Measurements from ENCODE around the gene RAI2. TPM values are rescaled to one million over a fixed set of nuclear protein-coding genes. Genes with fewer than 3 reads are reported as not detected.

Gene RAI2
- 1 to 10 TPM; 4.9 to 8.6 TPM for total RNA-seq

DNA sequence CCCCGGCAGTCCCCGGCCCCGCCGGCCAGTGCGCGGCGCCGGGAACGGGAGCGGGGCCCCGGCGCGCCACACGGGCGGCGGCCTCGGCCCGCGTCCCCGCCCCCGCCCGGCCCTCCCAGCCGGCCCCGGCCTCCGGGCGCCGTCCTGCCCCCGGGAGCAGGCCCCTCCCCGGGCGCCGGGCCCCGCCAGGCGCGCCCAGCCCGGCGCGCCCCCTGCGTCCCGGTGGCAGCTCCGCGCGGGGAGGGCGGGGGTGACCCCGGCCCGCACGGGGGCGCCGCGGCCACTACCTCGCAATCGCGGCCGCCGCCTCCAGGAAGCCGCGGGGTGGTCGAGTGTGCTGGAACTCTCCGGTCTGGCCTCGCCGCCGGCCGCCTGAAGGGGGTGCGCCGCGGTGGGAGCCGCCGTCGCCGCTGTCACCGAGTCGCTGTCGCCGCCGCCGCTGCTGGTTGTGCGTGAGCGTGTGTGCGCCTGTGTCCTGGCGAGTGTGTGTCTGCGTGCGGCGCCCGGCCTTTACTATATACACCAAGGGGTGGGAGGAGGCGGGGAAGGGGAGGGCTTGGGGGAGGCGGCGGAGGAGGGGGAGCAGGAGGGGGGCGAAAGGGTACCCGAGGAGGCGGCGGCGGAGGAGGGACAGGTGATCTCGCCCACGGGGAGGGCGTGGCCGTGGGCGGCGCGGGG is at the start of gene RAI2:
Gene RAI2, minus strand, starts transcription at position 488 of the 678 bp plus-strand sequence. CDS start 59,288 bp downstream, outside the sequence.
- ATAC-seq (peak; percentile 76), DNase-seq (peak; percentile 45 to 64 (median 57))
- H3K27me3 ChIP-seq: no peaks in the 10 kb centered on the region
- H3K9me3 ChIP-seq: no peaks in the 10 kb centered on the region
- TF ChIP-seq CTCF (IDR thresholded peaks at IDR 0.05) (peak in 2 of 7 experiments; percentile 18), POLR2A (IDR thresholded peaks at IDR 0.05) (peak; percentile 27 to 60 (median 48))
- WGBS, 2 donors: 3% methylated on average over 7 of the region's 98 CpGs; no CpG with 5 or more reads in 1 of the 2 donors
- H3K4me3 ChIP-seq: peak within 1 kb of the TSS; percentile 9 to 30
- peak within 1 kb of the TSS in 3 of 4 donors; percentile 30 to 63 (median 51) for H3K27ac ChIP-seq
- no peaks in the 10 kb centered on the region for H3K36me3 ChIP-seq (replicated peaks in 1 of 2; ENCODE audit: insufficient read depth in 1 of 2, low read depth in 2 of 2)
- intact Hi-C loops (cut with DNase I): no loop called here
- no peaks in the 10 kb centered on the region for H3K4me1 ChIP-seq

DNA sequence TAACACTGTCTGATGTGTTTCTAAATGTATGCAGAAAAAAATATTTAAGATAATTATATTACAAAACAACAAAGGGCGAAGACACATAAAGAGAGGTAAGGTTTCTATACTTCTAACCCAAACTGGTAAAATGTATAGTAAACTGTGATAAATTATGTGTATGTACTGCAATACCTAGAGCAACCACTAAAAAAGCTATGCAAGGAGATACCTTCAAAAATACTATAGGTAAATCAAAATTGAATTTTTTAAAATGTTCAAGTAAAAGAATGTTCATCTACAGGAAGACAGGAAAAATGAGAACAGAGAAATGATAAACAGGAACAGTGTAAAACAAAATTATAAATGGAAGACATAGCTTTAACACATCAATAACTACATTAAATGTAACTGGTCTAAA is 27.3 kb upstream of the RAI2 start:
- Histone ChIP-seq H3K27ac (no peak overlapping the region), H3K9me3 (no peaks in the 10 kb centered on the region), H3K27me3 (no peaks in the 10 kb centered on the region), H3K36me3 (replicated peaks in 1 of 2; ENCODE audit: insufficient read depth in 1 of 2, low read depth in 2 of 2) (no peaks in the 10 kb centered on the region), H3K4me3 (no peak overlapping the region), H3K4me1 (no peaks in the 10 kb centered on the region)
- ATAC-seq: no peak
- WGBS, 2 donors: 81 to 92% methylated on average over 1 of the region's 1 CpG
- DNase-seq: no peak
- intact Hi-C loops (cut with DNase I): no loop called here
- TF ChIP-seq CTCF (IDR thresholded peaks at IDR 0.05) (peak in 1 of 7 experiments; percentile 18), POLR2A (IDR thresholded peaks at IDR 0.05) (no peak)

GRCh38 chrX:17882680-17883079 is 21.6 kb upstream of the RAI2 start:
- intact Hi-C loops (cut with DNase I): no loop called here

GRCh38 chrX:17878028-17878670 is 17.1 kb upstream of the RAI2 start:
- TF ChIP-seq POLR2A (IDR thresholded peaks at IDR 0.05) (no peak), CTCF (IDR thresholded peaks at IDR 0.05) (no peak)
- Histone ChIP-seq H3K4me3 (no peak overlapping the region), H3K27me3 (no peaks in the 10 kb centered on the region), H3K4me1 (no peaks in the 10 kb centered on the region), H3K36me3 (replicated peaks in 1 of 2; ENCODE audit: insufficient read depth in 1 of 2, low read depth in 2 of 2) (no peaks in the 10 kb centered on the region), H3K9me3 (no peaks in the 10 kb centered on the region), H3K27ac (no peak overlapping the region)
- ATAC-seq: no peak
- 52 to 66% methylated on average over 2 of the region's 2 CpGs for WGBS, 2 donors
- no peak for DNase-seq
- intact Hi-C loops (cut with DNase I): no loop called here

More at GRCh38 chrX:17882680-17883079, 21.6 kb upstream of the RAI2 start:
- ATAC-seq (no peak), DNase-seq (no peak)
- Histone ChIP-seq H3K4me1 (no peaks in the 10 kb centered on the region), H3K27me3 (no peaks in the 10 kb centered on the region), H3K9me3 (no peaks in the 10 kb centered on the region), H3K36me3 (replicated peaks in 1 of 2; ENCODE audit: insufficient read depth in 1 of 2, low read depth in 2 of 2) (no peaks in the 10 kb centered on the region), H3K4me3 (no peak overlapping the region), H3K27ac (no peak overlapping the region)
- WGBS, 2 donors: 71 to 78% methylated on average over 2 of the region's 2 CpGs
- TF ChIP-seq POLR2A (IDR thresholded peaks at IDR 0.05) (no peak), CTCF (IDR thresholded peaks at IDR 0.05) (no peak)
